ENCODE measurements around the gene HIVEP2.
A peak's percentile ranks its signal among the peaks of the same experiment; 100 is the strongest.

The HIVEP2 gene

GRCh38 chr6:142914937-142915697 lies 29.9 kb downstream of the HIVEP2 start:
- no peak for DNase-seq

GRCh38 chr6:142914369-142914768 lies 30.6 kb downstream of the HIVEP2 start:
- no peak for DNase-seq

- DNase-seq, result no peak
Observed at GRCh38 chr6:142913511-142914047, 31.4 kb downstream of the HIVEP2 start.

DNA sequence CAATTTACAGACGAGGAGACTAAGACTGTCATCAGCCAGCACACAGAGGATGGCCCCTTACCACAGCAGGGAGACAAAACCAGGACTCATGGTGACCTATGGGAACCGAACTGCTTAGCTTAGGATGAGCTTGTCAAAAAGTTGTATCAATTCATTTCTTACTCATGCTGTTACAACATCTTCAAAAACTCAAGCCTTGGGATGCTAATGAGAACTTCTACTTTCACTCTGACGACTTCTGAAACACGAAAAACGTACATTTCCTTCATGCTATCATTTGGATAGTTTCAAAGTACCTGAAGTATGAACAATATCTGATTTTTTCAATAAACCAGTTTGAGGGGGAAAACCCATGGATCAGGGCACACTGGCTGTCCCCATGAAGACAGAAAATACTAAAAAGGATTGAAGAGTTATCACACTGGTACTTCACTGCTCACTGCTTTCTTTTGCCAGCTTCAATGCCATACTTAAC lies 31.9 kb downstream of the HIVEP2 start:
- DNase-seq, result no peak

- DNase-seq, result no peak
Observed at GRCh38 chr6:142912125-142912524, 32.9 kb downstream of the HIVEP2 start.

- DNase-seq, result no peak
Observed at GRCh38 chr6:142911430-142911829, 33.5 kb downstream of the HIVEP2 start.

GRCh38 chr6:142909686-142910085 lies 35.3 kb downstream of the HIVEP2 start:
- DNase-seq, result no peak

- no peak for DNase-seq
Observed at GRCh38 chr6:142908235-142908634, 36.7 kb downstream of the HIVEP2 start.

DNA sequence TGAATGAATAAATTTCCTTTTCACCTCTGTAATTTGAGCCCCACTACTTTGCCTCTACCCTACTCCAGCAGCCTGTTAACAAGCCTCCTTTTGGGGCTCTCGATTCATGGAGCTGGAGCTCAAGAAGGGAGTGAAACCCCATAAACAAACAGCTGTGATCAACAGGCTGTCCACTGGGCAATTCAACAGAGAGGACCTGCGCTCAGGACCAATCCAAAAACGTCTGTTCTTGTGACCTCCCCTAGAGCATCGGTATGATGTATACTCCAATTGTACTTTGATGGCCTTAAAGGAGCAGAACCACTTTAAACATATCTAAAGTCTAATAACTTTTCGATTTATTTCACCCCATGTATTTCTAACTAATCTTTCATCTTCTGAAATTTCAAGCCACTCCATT lies 37.4 kb downstream of the HIVEP2 start:
- no peak for DNase-seq

- DNase-seq, result no peak
Observed at GRCh38 chr6:142906945-142907470, 38.0 kb downstream of the HIVEP2 start.

GRCh38 chr6:142903812-142904211 lies 41.2 kb downstream of the HIVEP2 start:
- peak; percentile 57 for DNase-seq

DNA sequence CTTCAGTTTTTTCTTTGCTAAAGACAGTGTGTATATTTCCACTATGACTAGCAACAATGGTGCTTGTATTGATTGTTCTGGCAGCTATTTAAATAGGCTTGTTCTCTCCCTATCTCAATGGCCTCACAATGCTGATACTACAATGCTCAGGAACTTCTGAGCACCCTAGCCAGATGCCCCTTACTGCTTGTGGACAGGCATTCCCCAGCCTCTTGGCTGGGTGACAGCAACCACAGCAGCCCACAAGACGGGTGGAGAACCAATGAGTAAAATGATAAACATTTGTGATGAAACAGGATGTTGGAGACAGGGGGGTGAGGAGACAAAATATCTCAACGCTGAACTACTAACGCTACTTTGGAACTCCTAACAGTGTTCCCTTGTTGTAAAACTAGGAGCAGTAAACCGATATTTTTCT lies 42.3 kb downstream of the HIVEP2 start:
- DNase-seq, result peak; percentile 98

GRCh38 chr6:142901611-142902010 lies 43.4 kb downstream of the HIVEP2 start:
- no peak for DNase-seq

DNA sequence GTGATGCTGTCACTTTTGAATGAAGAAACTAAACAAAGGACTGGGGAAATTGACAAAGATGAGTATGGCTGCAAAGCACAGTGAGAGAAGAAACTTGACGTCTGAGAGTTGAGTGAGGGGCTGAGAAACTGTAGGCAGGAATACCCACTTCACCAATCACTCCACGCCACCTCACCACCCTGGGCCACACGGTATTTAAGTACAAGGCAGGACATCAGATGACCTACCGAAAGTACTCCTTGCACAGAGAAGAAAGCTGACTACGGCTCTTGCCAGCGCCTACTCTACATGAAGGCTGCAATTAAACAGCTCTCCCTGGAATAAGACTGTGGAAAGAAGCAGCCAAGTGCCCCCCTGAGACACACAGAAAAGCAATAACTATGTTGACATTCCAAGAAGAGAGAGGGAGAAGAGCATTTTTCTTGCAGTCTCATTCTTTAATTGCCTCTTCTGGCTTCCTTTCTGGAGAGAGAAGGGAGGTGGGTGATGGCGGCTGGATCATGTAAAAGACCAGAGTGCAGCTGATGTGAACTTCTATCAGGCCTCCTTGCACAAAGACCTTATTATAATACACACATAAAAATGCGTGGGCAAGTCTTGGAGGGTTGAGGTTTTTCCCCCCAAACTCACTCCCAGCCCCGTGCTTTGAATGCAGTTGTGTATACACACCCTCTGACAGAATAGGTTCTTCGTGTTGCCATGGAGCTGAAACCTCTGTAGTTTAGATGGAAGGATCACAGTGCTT lies 44.6 kb downstream of the HIVEP2 start:
- no peak for DNase-seq

DNA sequence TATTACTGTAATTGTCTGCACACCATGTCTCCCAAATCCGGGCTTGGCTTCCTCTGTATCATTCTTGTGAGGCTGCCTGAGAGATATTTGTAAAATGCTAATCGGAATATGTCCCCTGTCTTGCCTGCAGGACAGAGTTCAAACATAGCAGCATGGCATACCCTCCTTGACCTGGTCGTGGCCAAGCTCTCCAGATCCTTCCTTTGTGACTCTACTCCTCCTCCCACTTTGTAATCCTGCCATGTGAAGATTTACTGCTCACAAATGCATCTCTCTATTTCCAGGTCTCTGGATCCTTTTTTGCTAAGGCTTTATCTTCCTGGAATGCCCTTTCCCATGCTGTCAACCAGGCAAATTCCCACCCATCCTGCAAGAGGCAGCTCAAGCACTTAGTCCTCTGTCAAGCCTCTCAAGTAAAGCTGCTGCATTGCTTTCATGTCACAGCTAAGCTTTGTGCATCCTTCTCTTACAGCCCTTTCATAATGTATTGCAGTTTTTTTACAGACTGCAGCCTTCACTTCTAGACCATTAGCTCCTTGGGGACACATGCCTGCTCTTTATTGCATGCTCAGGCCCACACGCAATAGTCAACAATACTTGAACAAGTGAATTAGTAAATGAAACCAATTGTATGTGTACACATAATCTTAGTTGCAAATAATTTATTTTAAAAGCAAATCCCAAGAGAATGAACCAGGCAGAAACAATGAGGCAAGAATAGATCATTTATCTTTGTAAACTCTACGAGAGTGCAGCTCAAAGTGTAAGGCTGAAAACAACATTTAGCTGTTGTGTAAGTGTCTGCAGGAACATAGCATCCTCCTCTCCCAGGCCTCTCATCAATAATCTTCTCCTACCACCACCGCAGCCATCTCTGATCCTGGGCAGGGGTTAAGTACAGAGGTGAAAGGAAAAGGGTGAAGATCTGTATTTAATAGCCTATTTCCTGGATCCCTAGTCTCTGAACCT lies 45.8 kb downstream of the HIVEP2 start:
- no peak for DNase-seq

DNA sequence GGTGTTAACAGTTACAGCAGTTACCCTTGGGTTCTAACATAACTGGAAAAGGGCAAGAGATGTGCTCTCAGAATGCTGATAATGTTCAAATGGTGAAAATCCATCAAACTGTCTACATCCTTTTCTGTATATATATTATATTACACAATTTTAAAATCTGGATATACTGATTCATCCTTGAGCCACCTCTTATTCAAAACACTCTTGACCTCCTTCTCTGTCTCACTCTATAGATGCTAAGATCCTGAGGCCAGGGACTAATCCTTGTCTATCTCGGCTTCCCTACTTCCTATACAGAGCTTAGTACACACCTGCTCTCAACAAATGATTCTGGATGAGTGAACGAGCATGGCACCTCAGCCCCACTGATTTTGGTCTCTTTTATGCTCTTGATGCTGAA lies 47.3 kb downstream of the HIVEP2 start:
- peak; percentile 69 for DNase-seq

- DNase-seq, result no peak
Observed at GRCh38 chr6:142896732-142897131, 48.2 kb downstream of the HIVEP2 start.

DNA sequence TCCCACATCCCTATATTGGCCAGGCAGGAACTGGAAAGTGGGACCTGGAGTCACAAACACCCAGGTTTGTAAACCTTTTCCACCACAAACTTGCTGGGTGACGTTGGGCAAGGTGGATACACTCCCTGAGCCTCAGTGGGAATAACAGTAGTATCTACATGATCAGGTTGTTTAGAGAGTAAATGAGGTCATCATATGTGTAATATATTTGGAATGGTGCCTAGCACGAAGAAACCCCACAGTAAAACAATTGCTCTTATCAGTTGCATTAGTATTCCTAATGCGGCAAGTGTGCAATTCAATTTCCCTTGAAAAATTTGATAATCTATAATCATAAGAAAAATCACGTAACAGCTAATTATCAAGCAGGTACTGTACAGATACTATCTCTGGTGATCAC lies 51.9 kb downstream of the HIVEP2 start:
- peak; percentile 55 for DNase-seq

DNA sequence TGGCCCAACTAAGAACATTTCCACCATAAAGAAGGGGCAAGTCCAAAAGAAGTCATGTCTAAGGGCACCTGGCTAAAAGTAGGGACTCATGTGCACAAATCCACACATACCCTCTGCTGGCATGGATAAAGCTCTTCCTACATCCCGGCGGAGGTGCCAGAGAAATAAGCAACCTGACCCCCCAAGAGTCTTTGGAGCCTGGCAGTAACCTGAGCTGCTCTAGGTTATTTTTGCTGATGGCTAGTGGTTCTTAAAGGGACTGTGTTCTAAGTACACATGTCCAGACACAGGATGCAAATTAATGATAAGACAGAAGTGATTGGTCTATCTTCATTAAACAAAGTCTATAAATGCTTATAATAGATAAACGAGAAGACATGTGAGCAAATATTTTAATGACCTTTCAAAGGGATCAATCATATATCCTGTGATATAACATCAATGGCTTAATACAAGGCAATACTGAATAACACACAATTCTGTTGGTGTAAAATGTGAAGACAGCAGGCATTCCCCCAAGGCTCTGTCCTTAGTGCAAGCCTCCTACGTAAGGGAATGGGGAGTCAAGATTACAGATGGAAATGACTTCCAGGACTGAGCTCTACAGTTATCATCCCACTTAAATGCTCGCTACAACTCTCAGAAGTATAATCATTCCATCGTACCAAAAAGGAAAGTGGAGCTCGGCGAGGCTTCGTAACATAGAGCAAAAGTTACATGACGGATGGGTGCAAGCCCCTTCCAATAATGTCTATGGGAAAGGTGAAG lies 52.5 kb downstream of the HIVEP2 start:
- no peak for DNase-seq

GRCh38 chr6:142891454-142891853 lies 53.5 kb downstream of the HIVEP2 start:
- no peak for DNase-seq

DNA sequence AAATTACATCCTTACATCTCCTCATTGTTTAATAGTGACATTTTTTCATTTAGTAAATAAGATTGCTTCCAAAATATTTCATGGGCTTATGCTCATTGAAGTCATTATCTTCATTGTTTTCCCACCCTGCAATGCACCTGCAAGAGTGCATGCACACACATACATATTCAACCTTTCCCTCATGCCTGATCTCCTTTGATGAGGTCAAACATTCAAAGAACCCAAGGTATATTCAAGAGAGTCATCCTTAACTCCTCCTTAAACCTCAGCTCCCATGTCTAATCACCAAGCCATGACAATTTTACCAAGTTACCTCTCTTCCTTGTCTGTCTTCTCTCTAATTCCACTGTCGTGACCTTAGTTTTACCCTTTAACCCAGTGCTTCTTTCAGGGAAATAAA lies 56.5 kb downstream of the HIVEP2 start:
- DNase-seq, result no peak

GRCh38 chr6:142887517-142887916 lies 57.5 kb downstream of the HIVEP2 start:
- DNase-seq, result no peak
